Activated T-helper 2 cell treated with anti-CD3 and anti-CD28 coated beads, Interferon-gamma antibody, Interleukin-2, Interleukin-4, amounts not matched to agents 10 μg/mL and 5 μg/mL and 100 μg/mL, durations not matched to agents 14 hours and 24 hours and 36 hours (primary cell): ENCODE results near the gene PABPC3. TPM values are rescaled to one million over a fixed set of nuclear protein-coding genes. Genes with fewer than 3 reads are reported as not detected.

Experiments used
- DNase-seq: peaks from one replicate; pipeline ENCODE4 v3.0.0; 2021; ENCODE audit warnings: low spot score
- H3K27ac Mint-ChIP-seq: one replicate; pipeline ENCODE4 v1.8.0; 2021; ENCODE audit warnings: mixed read lengths
- H3K27me3 Mint-ChIP-seq: one replicate; pipeline ENCODE4 v1.8.0; 2021; ENCODE audit warnings: low read depth, mixed read lengths
- H3K36me3 Mint-ChIP-seq: one replicate; pipeline ENCODE4 v1.8.0; 2021; ENCODE audit warnings: low read depth, mixed read lengths
- H3K4me1 Mint-ChIP-seq: one replicate; pipeline ENCODE4 v1.8.0; 2021; ENCODE audit warnings: low read depth, mixed read lengths
- H3K4me3 Mint-ChIP-seq: one replicate; pipeline ENCODE4 v1.8.0; 2021; ENCODE audit warnings: low read depth, mild to moderate bottlenecking, moderate library complexity, mixed read lengths
- H3K9me3 Mint-ChIP-seq: one replicate; pipeline ENCODE4 v1.8.0; 2021; ENCODE audit warnings: mixed read lengths
- intact Hi-C: fragments of 100-400 bp; cut with micrococcal nuclease; formaldehyde crosslinking; loops from one replicate; pipeline ENCODE4 v1.15.1; 2023
- total RNA-seq: library from RNA; stranded (reverse); gene quantifications from 2 replicates; pipeline ENCODE4 v1.2.3, GENCODE V29; 2022

The PABPC3 gene
- total RNA-seq, 1 donor from 2014 or later = 0.39 TPM

- no peaks in the 10 kb centered on the region for H3K9me3 Mint-ChIP-seq
- no peak for DNase-seq
- no peaks in the 10 kb centered on the region for H3K36me3 Mint-ChIP-seq
- peaks cover 1% of the 10 kb centered on the region for H3K4me1 Mint-ChIP-seq
- H3K4me3 Mint-ChIP-seq = no peak overlapping the region
- H3K27ac Mint-ChIP-seq = no peak overlapping the region
- intact Hi-C loops = no loop called here
- H3K27me3 Mint-ChIP-seq = peaks cover 12% of the 10 kb centered on the region
Measured at GRCh38 chr13:25080773-25081172, 15.2 kb upstream of the PABPC3 start.

- intact Hi-C loops = loop anchor here (2.0 kb wide), 1 partner anchor 31 kb away; no protein-coding TSS in a partner anchor
Measured at GRCh38 chr13:25084096-25084495, 11.8 kb upstream of the PABPC3 start.

GRCh38 chr13:25085125-25085742 lies 10.7 kb upstream of the PABPC3 start:
- H3K36me3 Mint-ChIP-seq = no peaks in the 10 kb centered on the region
- peaks cover 1% of the 10 kb centered on the region for H3K4me1 Mint-ChIP-seq
- no peak overlapping the region for H3K4me3 Mint-ChIP-seq
- DNase-seq = no peak
- no peaks in the 10 kb centered on the region for H3K9me3 Mint-ChIP-seq
- no peak overlapping the region for H3K27ac Mint-ChIP-seq
- intact Hi-C loops = loop anchor here (2.0 kb wide), 1 partner anchor 30 kb away; no protein-coding TSS in a partner anchor
- peaks cover 12% of the 10 kb centered on the region for H3K27me3 Mint-ChIP-seq

More at GRCh38 chr13:25084096-25084495, 11.8 kb upstream of the PABPC3 start:
- no peaks in the 10 kb centered on the region for H3K9me3 Mint-ChIP-seq
- H3K27me3 Mint-ChIP-seq = peaks cover 12% of the 10 kb centered on the region
- H3K27ac Mint-ChIP-seq = no peak overlapping the region
- H3K4me1 Mint-ChIP-seq = peaks cover 1% of the 10 kb centered on the region
- H3K36me3 Mint-ChIP-seq = no peaks in the 10 kb centered on the region
- no peak overlapping the region for H3K4me3 Mint-ChIP-seq
- no peak for DNase-seq

GRCh38 chr13:25088562-25089221 lies 7.2 kb upstream of the PABPC3 start:
- no peaks in the 10 kb centered on the region for H3K4me1 Mint-ChIP-seq
- H3K27me3 Mint-ChIP-seq = peaks cover 18% of the 10 kb centered on the region
- no peaks in the 10 kb centered on the region for H3K36me3 Mint-ChIP-seq
- no peak overlapping the region for H3K4me3 Mint-ChIP-seq
- H3K9me3 Mint-ChIP-seq = no peaks in the 10 kb centered on the region
- intact Hi-C loops = no loop called here
- no peak for DNase-seq
- no peak overlapping the region for H3K27ac Mint-ChIP-seq

- intact Hi-C loops = no loop called here
- no peak for DNase-seq
- Mint-ChIP-seq H3K4me1 (no peaks in the 10 kb centered on the region), H3K4me3 (no peak overlapping the region), H3K36me3 (no peaks in the 10 kb centered on the region), H3K27me3 (peaks cover 42% of the 10 kb centered on the region), H3K9me3 (no peaks in the 10 kb centered on the region), H3K27ac (no peak overlapping the region)
Measured at GRCh38 chr13:25097426-25097825, 1.5 kb downstream of the PABPC3 start.

GRCh38 chr13:25103711-25104110 lies 7.8 kb downstream of the PABPC3 start:
- DNase-seq = no peak
- H3K4me3 Mint-ChIP-seq = no peak overlapping the region
- H3K4me1 Mint-ChIP-seq = no peaks in the 10 kb centered on the region
- peaks cover 17% of the 10 kb centered on the region for H3K27me3 Mint-ChIP-seq
- no peaks in the 10 kb centered on the region for H3K9me3 Mint-ChIP-seq
- no peaks in the 10 kb centered on the region for H3K36me3 Mint-ChIP-seq
- H3K27ac Mint-ChIP-seq = no peak overlapping the region
- intact Hi-C loops = no loop called here

GRCh38 chr13:25109341-25109740 lies 13.4 kb downstream of the PABPC3 start:
- intact Hi-C loops = no loop called here
- Mint-ChIP-seq H3K27ac (no peak overlapping the region), H3K4me3 (no peak overlapping the region), H3K27me3 (peaks cover 9% of the 10 kb centered on the region), H3K4me1 (peaks cover 1% of the 10 kb centered on the region), H3K9me3 (no peaks in the 10 kb centered on the region), H3K36me3 (no peaks in the 10 kb centered on the region)
- DNase-seq = no peak

- no peak for DNase-seq
- H3K4me3 Mint-ChIP-seq = no peak overlapping the region
- H3K9me3 Mint-ChIP-seq = no peaks in the 10 kb centered on the region
- H3K27me3 Mint-ChIP-seq = peaks cover 9% of the 10 kb centered on the region
- no peak overlapping the region for H3K27ac Mint-ChIP-seq
- intact Hi-C loops = loop anchor here (5.0 kb wide), 1 partner anchor 114 kb away; no protein-coding TSS in a partner anchor
- H3K36me3 Mint-ChIP-seq = no peaks in the 10 kb centered on the region
- H3K4me1 Mint-ChIP-seq = peaks cover 2% of the 10 kb centered on the region
Measured at GRCh38 chr13:25110956-25111584, 15.1 kb downstream of the PABPC3 start.

- intact Hi-C loops = loop anchor here (5.0 kb wide), 1 partner anchor 114 kb away; no protein-coding TSS in a partner anchor
Measured at GRCh38 chr13:25111585-25111956, 15.6 kb downstream of the PABPC3 start.

GRCh38 chr13:25112695-25113255 lies 16.8 kb downstream of the PABPC3 start:
- no peak for DNase-seq
- H3K4me1 Mint-ChIP-seq = peaks cover 2% of the 10 kb centered on the region
- no peak overlapping the region for H3K4me3 Mint-ChIP-seq
- intact Hi-C loops = loop anchor here (5.0 kb wide), 1 partner anchor 115 kb away; no protein-coding TSS in a partner anchor
- no peaks in the 10 kb centered on the region for H3K36me3 Mint-ChIP-seq
- H3K27ac Mint-ChIP-seq = no peak overlapping the region
- H3K9me3 Mint-ChIP-seq = no peaks in the 10 kb centered on the region
- H3K27me3 Mint-ChIP-seq = peaks cover 6% of the 10 kb centered on the region

More at GRCh38 chr13:25111585-25111956, 15.6 kb downstream of the PABPC3 start:
- Mint-ChIP-seq H3K9me3 (no peaks in the 10 kb centered on the region), H3K36me3 (no peaks in the 10 kb centered on the region), H3K4me1 (peaks cover 2% of the 10 kb centered on the region), H3K4me3 (no peak overlapping the region), H3K27ac (no peak overlapping the region), H3K27me3 (peaks cover 6% of the 10 kb centered on the region)
- no peak for DNase-seq

GRCh38 chr13:25114220-25114619 lies 18.3 kb downstream of the PABPC3 start:
- no peak overlapping the region for H3K27ac Mint-ChIP-seq
- intact Hi-C loops = loop anchor here (2.0 to 5.0 kb wide), 2 partner anchors 29 to 117 kb away; no protein-coding TSS in a partner anchor
- no peaks in the 10 kb centered on the region for H3K9me3 Mint-ChIP-seq
- peaks cover 2% of the 10 kb centered on the region for H3K4me1 Mint-ChIP-seq
- H3K4me3 Mint-ChIP-seq = no peak overlapping the region
- peak; percentile 56 for DNase-seq
- peaks cover 5% of the 10 kb centered on the region for H3K27me3 Mint-ChIP-seq
- H3K36me3 Mint-ChIP-seq = no peaks in the 10 kb centered on the region

GRCh38 chr13:25116044-25116443 lies 20.1 kb downstream of the PABPC3 start:
- H3K9me3 Mint-ChIP-seq = no peaks in the 10 kb centered on the region
- H3K36me3 Mint-ChIP-seq = no peaks in the 10 kb centered on the region
- peaks cover 2% of the 10 kb centered on the region for H3K4me1 Mint-ChIP-seq
- DNase-seq = no peak
- intact Hi-C loops = no loop called here
- peaks cover 13% of the 10 kb centered on the region for H3K27me3 Mint-ChIP-seq
- no peak overlapping the region for H3K27ac Mint-ChIP-seq
- H3K4me3 Mint-ChIP-seq = no peak overlapping the region
